GM23338 (cell line): Measurements from ENCODE around the gene CTNND2. TPM values are rescaled to one million over a fixed set of nuclear protein-coding genes. Genes with fewer than 3 reads are reported as not detected.

Experiments
- ATAC-seq: fragments of 200-7000 bp; cut with Tn5 transposase; 3 replicates; pipeline ENCODE4 v1.9.1; 2020
- DNase-seq: peaks from one replicate; pipeline ENCODE4 v3.0.0-alpha.2; 2015; ENCODE audit warnings: low spot score
- H2AFZ ChIP-seq: fragments of 200-600 bp; sonication (generic); 2 replicates; pipeline ENCODE4 v1.8.0; 2016; ENCODE audit warnings: antibody characterized with exemption, mild to moderate bottlenecking, moderate library complexity
- H3F3A ChIP-seq: fragments of 200-600 bp; sonication (generic); replicated peaks from 2 replicates; pipeline ENCODE4 v1.8.0; 2017; ENCODE audit warnings: antibody characterized with exemption, mixed run types, low read depth
- H3K27ac ChIP-seq: fragments of 200-600 bp; sonication (generic); 2 replicates; pipeline ENCODE4 v1.6.1; 2016; ENCODE audit warnings: low read depth
- H3K27me3 ChIP-seq: fragments of 200-600 bp; sonication (generic); 2 replicates; pipeline ENCODE4 v1.8.0; 2016; ENCODE audit warnings: mild to moderate bottlenecking, mixed run types, moderate library complexity; ENCODE audit not compliant: insufficient read depth
- H3K36me3 ChIP-seq: fragments of 200-600 bp; sonication (generic); 2 replicates; pipeline ENCODE4 v1.8.0; 2016; ENCODE audit warnings: mild to moderate bottlenecking; ENCODE audit not compliant: insufficient read depth
- H3K4me1 ChIP-seq: fragments of 200-600 bp; sonication (generic); 2 replicates; pipeline ENCODE4 v1.8.0; 2016; ENCODE audit warnings: mild to moderate bottlenecking, moderate library complexity; ENCODE audit not compliant: insufficient read depth
- H3K4me2 ChIP-seq: fragments of 200-600 bp; sonication (generic); 2 replicates; pipeline ENCODE4 v1.7.1; 2017; ENCODE audit warnings: mixed run types
- H3K4me3 ChIP-seq: fragments of 200-600 bp; sonication (generic); 2 replicates; pipeline ENCODE4 v1.6.1; 2016; ENCODE audit warnings: mixed run types
- H3K79me2 ChIP-seq: fragments of 200-600 bp; sonication (generic); replicated peaks from 2 replicates; pipeline ENCODE4 v1.8.0; 2017; ENCODE audit warnings: mild to moderate bottlenecking; ENCODE audit not compliant: insufficient read depth
- H3K9me2 ChIP-seq: fragments of 200-600 bp; sonication (generic); 2 replicates; pipeline ENCODE4 v1.8.0; 2017; ENCODE audit not compliant: insufficient read depth
- H4K20me1 ChIP-seq: fragments of 200-600 bp; sonication (generic); replicated peaks from 2 replicates; pipeline ENCODE4 v1.8.0; 2017; ENCODE audit warnings: mild to moderate bottlenecking; ENCODE audit not compliant: insufficient read depth
- H3K27ac Mint-ChIP-seq: 2 replicates; pipeline ENCODE4 v1.8.0; 2020; ENCODE audit warnings: inconsistent platforms, mild to moderate bottlenecking, moderate library complexity, mixed read lengths
- H3K27me3 Mint-ChIP-seq: 3 replicates; pipeline ENCODE4 v1.8.0; 2022; ENCODE audit warnings: low read depth, mild to moderate bottlenecking, moderate library complexity, mixed read lengths, inconsistent platforms; ENCODE audit not compliant: insufficient read depth, poor library complexity
- H3K36me3 Mint-ChIP-seq: 3 replicates; pipeline ENCODE4 v1.8.0; 2021; ENCODE audit warnings: low read depth, mild to moderate bottlenecking, inconsistent platforms, moderate library complexity, mixed read lengths
- H3K4me1 Mint-ChIP-seq: 3 replicates; pipeline ENCODE4 v1.8.0; 2020; ENCODE audit warnings: mild to moderate bottlenecking, inconsistent platforms, mixed read lengths
- H3K4me3 Mint-ChIP-seq: 3 replicates; pipeline ENCODE4 v1.8.0; 2021; ENCODE audit warnings: moderate library complexity, mild to moderate bottlenecking, inconsistent platforms, mixed read lengths
- H3K9me3 Mint-ChIP-seq: 3 replicates; pipeline ENCODE4 v1.8.0; 2020; ENCODE audit warnings: moderate library complexity, mild to moderate bottlenecking, inconsistent platforms, mixed read lengths
- CREB1 ChIP-seq: fragments of 250-450 bp; sonication (Bioruptor Pico); IDR thresholded peaks from 2 replicates; pipeline ENCODE4 v1.5.0; 2020; ENCODE audit warnings: low read depth, mild to moderate bottlenecking, moderate library complexity
- CTCF ChIP-seq, 2 experiments: fragments of 200-600 bp in 1 of 2; sonication (generic) in 1 of 2; conservative IDR thresholded peaks; 2 replicates each; pipeline versions ENCODE4 v1.5.1 to v1.6.1; 2016 to 2017; ENCODE audit warnings: antibody characterized with exemption in 2 of 2, low read depth in 2 of 2, mild to moderate bottlenecking in 2 of 2, moderate library complexity in 1 of 2
- EZH2phosphoT487 ChIP-seq: fragments of 200-600 bp; sonication (generic); IDR thresholded peaks from one replicate; pipeline ENCODE4 v1.8.1; 2018; ENCODE audit warnings: antibody characterized with exemption; ENCODE audit not compliant: unreplicated experiment
- JUNB ChIP-seq: IDR thresholded peaks from one replicate; pipeline ENCODE4 v1.6.1; 2016; ENCODE audit warnings: antibody characterized with exemption; ENCODE audit not compliant: unreplicated experiment
- POLR2AphosphoS5 ChIP-seq: IDR thresholded peaks from 2 replicates; pipeline ENCODE4 v1.6.1; 2016; ENCODE audit warnings: antibody characterized with exemption, low read depth
- REST ChIP-seq: IDR thresholded peaks from one replicate; pipeline ENCODE4 v1.6.1; 2018; ENCODE audit warnings: antibody characterized with exemption; ENCODE audit not compliant: unreplicated experiment
- ZNF331 ChIP-seq: fragments of 250-450 bp; sonication (Bioruptor Pico); IDR thresholded peaks from 2 replicates; pipeline ENCODE4 v1.5.0; 2020; ENCODE audit warnings: low read depth, mild to moderate bottlenecking, moderate library complexity
- ZNF462 ChIP-seq: fragments of 250-450 bp; sonication (Bioruptor Pico); IDR thresholded peaks from 2 replicates; pipeline ENCODE4 v1.5.0; 2020; ENCODE audit warnings: mild to moderate bottlenecking, moderate library complexity
- polyA plus RNA-seq: library from polyadenylated mRNA; unstranded; fragments of >200 nt; fragmentation: Nextera tagmentation; extraction: Ambion mirVana; gene quantifications from 2 replicates; pipeline ENCODE4 v1.2.1, GENCODE V29; 2016
- total RNA-seq: library from RNA; depleted of rRNA; stranded (reverse); fragments of >200 nt; shearing (Covaris generic); gene quantifications from 2 replicates; pipeline ENCODE4 v1.2.3, GENCODE V29; 2014

CTNND2 gene
- total and polyA plus RNA-seq, 2 experiments from 2014 or later: 5.1 to 7.0 TPM

GRCh38 chr5:11400316-11400715 is 503.9 kb downstream of the CTNND2 start (continued):
- TF ChIP-seq ZNF331 (no peak), CTCF (conservative IDR thresholded peaks at IDR 0.05; ENCODE audit: low read depth in 2 of 2) (no peak), EZH2phosphoT487 (no peak)

- Histone ChIP-seq H3K36me3 (no peaks in the 10 kb centered on the region), H3K27ac (no peak overlapping the region), H4K20me1 (no peaks in the 10 kb centered on the region), H3K4me1 (no peaks in the 10 kb centered on the region), H3K9me2 (no peaks in the 10 kb centered on the region; the same call in 1 of the 2 replicates), H3K79me2 (no peaks in the 10 kb centered on the region), H3K27me3 (no peaks in the 10 kb centered on the region), H3K4me2 (no peak overlapping the region), H3F3A (no peaks in the 10 kb centered on the region), H2AFZ (no peak overlapping the region), H3K4me3 (no peak overlapping the region)
- Mint-ChIP-seq H3K4me3 (no peak overlapping the region), H3K36me3 (no peaks in the 10 kb centered on the region), H3K27ac (no peak overlapping the region), H3K27me3 (no peaks in the 10 kb centered on the region), H3K4me1 (no peaks in the 10 kb centered on the region), H3K9me3 (no peaks in the 10 kb centered on the region)
- no peak for DNase-seq
- no peak for TF ChIP-seq ZNF331
- no peak for TF ChIP-seq CTCF (conservative IDR thresholded peaks at IDR 0.05; ENCODE audit: low read depth in 2 of 2)
- TF ChIP-seq REST: no peak
- no peak for TF ChIP-seq JUNB
- TF ChIP-seq POLR2AphosphoS5: no peak
- no peak for TF ChIP-seq ZNF462 (CRISPR knock-in tag)
- TF ChIP-seq CREB1 (CRISPR knock-in tag): no peak
- no peak for ATAC-seq
Measured at GRCh38 chr5:11398728-11399127, 505.5 kb downstream of the CTNND2 start.
